ENCODE data around the gene TRIP13.

DNA sequence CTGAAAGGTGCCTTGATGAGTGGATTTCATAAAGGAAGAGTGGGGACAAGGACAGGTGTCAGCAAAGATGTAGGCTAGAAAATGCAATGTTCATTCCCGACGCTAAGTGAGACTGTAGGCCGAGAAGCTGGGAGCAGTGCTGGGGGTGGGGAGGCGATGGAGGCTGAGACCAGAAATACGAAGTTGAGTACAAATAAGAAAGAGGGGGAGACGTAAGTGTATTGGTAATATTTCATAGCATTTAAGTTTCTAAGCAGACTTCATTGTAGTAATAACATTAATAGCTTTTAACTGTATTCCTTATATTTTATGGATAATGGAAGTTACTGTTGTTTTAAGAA is 11.0 kb downstream of the TRIP13 start:
- TF ChIP-seq MYC (IDR thresholded peaks at IDR 0.05; ENCODE audit: insufficient read depth, insufficient read length, insufficient replicate concordance, low read length, severe bottlenecking), result no peak
- TF ChIP-seq SMC3 (IDR thresholded peaks at IDR 0.05; ENCODE audit: borderline replicate concordance, low read length), result no peak
- TF ChIP-seq POLR2A (IDR thresholded peaks at IDR 0.05; ENCODE audit: low read depth, low read length), result no peak
- TF ChIP-seq NRF1 (conservative IDR thresholded peaks at IDR 0.05; ENCODE audit: low read depth, low read length), result no peak
- no peak for TF ChIP-seq BRCA1 (IDR thresholded peaks at IDR 0.05; ENCODE audit: low read depth, low read length)
- TF ChIP-seq POLR2AphosphoS5 (IDR thresholded peaks at IDR 0.05; ENCODE audit: low read length), result no peak
- TF ChIP-seq, protein P1, sequence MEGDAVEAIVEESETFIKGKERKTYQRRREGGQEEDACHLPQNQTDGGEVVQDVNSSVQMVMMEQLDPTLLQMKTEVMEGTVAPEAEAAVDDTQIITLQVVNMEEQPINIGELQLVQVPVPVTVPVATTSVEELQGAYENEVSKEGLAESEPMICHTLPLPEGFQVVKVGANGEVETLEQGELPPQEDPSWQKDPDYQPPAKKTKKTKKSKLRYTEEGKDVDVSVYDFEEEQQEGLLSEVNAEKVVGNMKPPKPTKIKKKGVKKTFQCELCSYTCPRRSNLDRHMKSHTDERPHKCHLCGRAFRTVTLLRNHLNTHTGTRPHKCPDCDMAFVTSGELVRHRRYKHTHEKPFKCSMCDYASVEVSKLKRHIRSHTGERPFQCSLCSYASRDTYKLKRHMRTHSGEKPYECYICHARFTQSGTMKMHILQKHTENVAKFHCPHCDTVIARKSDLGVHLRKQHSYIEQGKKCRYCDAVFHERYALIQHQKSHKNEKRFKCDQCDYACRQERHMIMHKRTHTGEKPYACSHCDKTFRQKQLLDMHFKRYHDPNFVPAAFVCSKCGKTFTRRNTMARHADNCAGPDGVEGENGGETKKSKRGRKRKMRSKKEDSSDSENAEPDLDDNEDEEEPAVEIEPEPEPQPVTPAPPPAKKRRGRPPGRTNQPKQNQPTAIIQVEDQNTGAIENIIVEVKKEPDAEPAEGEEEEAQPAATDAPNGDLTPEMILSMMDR (IDR thresholded peaks at IDR 0.05 in 2 of 3, conservative IDR thresholded peaks at IDR 0.05 in 1 of 3; ENCODE audit: control insufficient read depth in 2 of 3, extremely low read depth in 1 of 3, insufficient read depth in 1 of 3, low read depth in 3 of 3, low read length in 3 of 3), result no peak
- no peak for TF ChIP-seq CREB1 (IDR thresholded peaks at IDR 0.05; ENCODE audit: low read depth)
- no peak for TF ChIP-seq JUNB (IDR thresholded peaks at IDR 0.05)
- TF ChIP-seq ETV6 (conservative IDR thresholded peaks at IDR 0.05 in 1 of 2, IDR thresholded peaks at IDR 0.05 in 1 of 2; ENCODE audit: borderline replicate concordance in 1 of 2, low read depth in 1 of 2), result no peak
- TF ChIP-seq GABPA (IDR thresholded peaks at IDR 0.05; ENCODE audit: low read depth), result no peak
- no peak for TF ChIP-seq SPI1 (IDR thresholded peaks at IDR 0.05; ENCODE audit: borderline replicate concordance, insufficient read depth, low read depth, low read length)
- TF ChIP-seq, protein P2, sequence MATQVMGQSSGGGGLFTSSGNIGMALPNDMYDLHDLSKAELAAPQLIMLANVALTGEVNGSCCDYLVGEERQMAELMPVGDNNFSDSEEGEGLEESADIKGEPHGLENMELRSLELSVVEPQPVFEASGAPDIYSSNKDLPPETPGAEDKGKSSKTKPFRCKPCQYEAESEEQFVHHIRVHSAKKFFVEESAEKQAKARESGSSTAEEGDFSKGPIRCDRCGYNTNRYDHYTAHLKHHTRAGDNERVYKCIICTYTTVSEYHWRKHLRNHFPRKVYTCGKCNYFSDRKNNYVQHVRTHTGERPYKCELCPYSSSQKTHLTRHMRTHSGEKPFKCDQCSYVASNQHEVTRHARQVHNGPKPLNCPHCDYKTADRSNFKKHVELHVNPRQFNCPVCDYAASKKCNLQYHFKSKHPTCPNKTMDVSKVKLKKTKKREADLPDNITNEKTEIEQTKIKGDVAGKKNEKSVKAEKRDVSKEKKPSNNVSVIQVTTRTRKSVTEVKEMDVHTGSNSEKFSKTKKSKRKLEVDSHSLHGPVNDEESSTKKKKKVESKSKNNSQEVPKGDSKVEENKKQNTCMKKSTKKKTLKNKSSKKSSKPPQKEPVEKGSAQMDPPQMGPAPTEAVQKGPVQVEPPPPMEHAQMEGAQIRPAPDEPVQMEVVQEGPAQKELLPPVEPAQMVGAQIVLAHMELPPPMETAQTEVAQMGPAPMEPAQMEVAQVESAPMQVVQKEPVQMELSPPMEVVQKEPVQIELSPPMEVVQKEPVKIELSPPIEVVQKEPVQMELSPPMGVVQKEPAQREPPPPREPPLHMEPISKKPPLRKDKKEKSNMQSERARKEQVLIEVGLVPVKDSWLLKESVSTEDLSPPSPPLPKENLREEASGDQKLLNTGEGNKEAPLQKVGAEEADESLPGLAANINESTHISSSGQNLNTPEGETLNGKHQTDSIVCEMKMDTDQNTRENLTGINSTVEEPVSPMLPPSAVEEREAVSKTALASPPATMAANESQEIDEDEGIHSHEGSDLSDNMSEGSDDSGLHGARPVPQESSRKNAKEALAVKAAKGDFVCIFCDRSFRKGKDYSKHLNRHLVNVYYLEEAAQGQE (IDR thresholded peaks at IDR 0.05; ENCODE audit: low read depth, low read length), result no peak

All from GM12878 (cell line).